Measurements from ENCODE around the gene TEX12. TPM values are rescaled to one million over a fixed set of nuclear protein-coding genes. Genes with fewer than 3 reads are reported as not detected.

TEX12 gene
- total and polyA plus RNA-seq, 7 donors = 0.28 to 0.48 (median 0.34) TPM; not detected in 3

GRCh38 chr11:112127056-112127455 is 40.1 kb upstream of the TEX12 start:
- no peaks in the 10 kb centered on the region for H3K9me3 ChIP-seq
- no peaks in the 10 kb centered on the region for H3K36me3 ChIP-seq (ENCODE audit: insufficient read depth in 1 of 2, low read depth in 1 of 2)
- H3K4me1 ChIP-seq = peaks cover 10% of the 10 kb centered on the region
- DNase-seq = no peak
- intact Hi-C loops (cut with DNase I) = loop anchor here in 1 of 2 donors (10.0 kb wide), 1 partner anchor 158 kb away; no protein-coding TSS in a partner anchor
- H3K4me3 ChIP-seq = no peak overlapping the region
- no peak overlapping the region for H3K27ac ChIP-seq
- no peaks in the 10 kb centered on the region for H3K27me3 ChIP-seq (ENCODE audit: insufficient read depth in 3 of 3, low read length in 2 of 3)
- no peak for ATAC-seq
- no peak for TF ChIP-seq CTCF (IDR thresholded peaks at IDR 0.05)
- WGBS, 3 donors = 89 to 98% (median 94%) methylated on average over 2 of the region's 2 CpGs

GRCh38 chr11:112128483-112129121 is 38.6 kb upstream of the TEX12 start:
- 47 to 62% (median 50%) methylated on average over 3 of the region's 3 CpGs for WGBS, 3 donors
- DNase-seq (peak; percentile 73 to 75), ATAC-seq (peak; percentile 55 to 75 (median 64))
- Histone ChIP-seq H3K9me3 (no peaks in the 10 kb centered on the region), H3K36me3 (ENCODE audit: insufficient read depth in 1 of 2, low read depth in 1 of 2) (no peaks in the 10 kb centered on the region), H3K4me3 (no peak overlapping the region), H3K27ac (no peak overlapping the region), H3K27me3 (ENCODE audit: insufficient read depth in 3 of 3, low read length in 2 of 3) (no peaks in the 10 kb centered on the region), H3K4me1 (peaks cover 10% of the 10 kb centered on the region)
- intact Hi-C loops (cut with DNase I) = loop anchor here in 1 of 2 donors (10.0 kb wide), 1 partner anchor 156 kb away; no protein-coding TSS in a partner anchor
- no peak for TF ChIP-seq CTCF (IDR thresholded peaks at IDR 0.05)

- WGBS, 3 donors = 79 to 87% (median 82%) methylated on average over 5 of the region's 5 CpGs
- Histone ChIP-seq H3K4me1 (peaks cover 10% of the 10 kb centered on the region), H3K27ac (no peak overlapping the region), H3K9me3 (no peaks in the 10 kb centered on the region), H3K27me3 (ENCODE audit: insufficient read depth in 3 of 3, low read length in 2 of 3) (no peaks in the 10 kb centered on the region), H3K4me3 (no peak overlapping the region), H3K36me3 (ENCODE audit: insufficient read depth in 1 of 2, low read depth in 1 of 2) (no peaks in the 10 kb centered on the region)
- ATAC-seq = no peak
- DNase-seq = no peak
- TF ChIP-seq CTCF (IDR thresholded peaks at IDR 0.05) = no peak
- intact Hi-C loops (cut with DNase I) = loop anchor here in 1 of 2 donors (10.0 kb wide), 1 partner anchor 155 kb away; no protein-coding TSS in a partner anchor
Observed at GRCh38 chr11:112129656-112130055, 37.5 kb upstream of the TEX12 start.

GRCh38 chr11:112132737-112133136 is 34.4 kb upstream of the TEX12 start:
- H3K9me3 ChIP-seq = no peaks in the 10 kb centered on the region
- 39 to 47% (median 41%) methylated on average over 2 of the region's 2 CpGs for WGBS, 3 donors
- H3K27me3 ChIP-seq (ENCODE audit: insufficient read depth in 3 of 3, low read length in 2 of 3) = no peaks in the 10 kb centered on the region
- ATAC-seq = peak; percentile 53 to 75 (median 62)
- H3K27ac ChIP-seq = no peak overlapping the region
- no peaks in the 10 kb centered on the region for H3K36me3 ChIP-seq (ENCODE audit: insufficient read depth in 1 of 2, low read depth in 1 of 2)
- no peak for DNase-seq
- TF ChIP-seq CTCF (IDR thresholded peaks at IDR 0.05) = no peak
- intact Hi-C loops (cut with DNase I) = no loop called here
- peaks cover 10% of the 10 kb centered on the region for H3K4me1 ChIP-seq
- no peak overlapping the region for H3K4me3 ChIP-seq

- ATAC-seq = no peak
- 81 to 92% (median 91%) methylated on average over 3 of the region's 4 CpGs for WGBS, 3 donors
- Histone ChIP-seq H3K4me1 (peaks cover 4% of the 10 kb centered on the region), H3K4me3 (no peak overlapping the region), H3K27me3 (ENCODE audit: insufficient read depth in 3 of 3, low read length in 2 of 3) (no peaks in the 10 kb centered on the region), H3K27ac (no peak overlapping the region), H3K36me3 (ENCODE audit: insufficient read depth in 1 of 2, low read depth in 1 of 2) (no peaks in the 10 kb centered on the region), H3K9me3 (no peaks in the 10 kb centered on the region)
- TF ChIP-seq CTCF (IDR thresholded peaks at IDR 0.05) = no peak
- DNase-seq = no peak
- intact Hi-C loops (cut with DNase I) = no loop called here
Observed at GRCh38 chr11:112134473-112134872, 32.7 kb upstream of the TEX12 start.

Measured in psoas muscle (tissue), 8 donors.